H1 (cell line): ENCODE results near the gene PDE3A. TPM values are rescaled to one million over a fixed set of nuclear protein-coding genes. Genes with fewer than 3 reads are reported as not detected.

Experiments
- CTCF ChIA-PET: fragments of 300-600 bp; sonication (Branson Sonifier 250); formaldehyde crosslinking; loops from one replicate; lab custom pipeline; 2021; ENCODE audit not compliant: partially characterized antibody; lab: Charles Lee
- POLR2A ChIA-PET: fragments of 300-600 bp; sonication (Branson Sonifier 250); formaldehyde crosslinking; loops from one replicate; lab custom pipeline; 2021; ENCODE audit warnings: inconsistent platforms; ENCODE audit not compliant: partially characterized antibody; lab: Charles Lee
- DNase-seq, 2 experiments: peaks; one replicate each; pipeline versions ENCODE4 v3.0.0 to v3.0.0-alpha.2; 2010 to 2022; ENCODE audit warnings: low spot score in 2 of 2, low read depth in 1 of 2, mixed read lengths in 1 of 2
- FAIRE-seq: peaks from 2 replicates; lab custom pipeline; 2011; peaks lifted over from hg19 to GRCh38; lab: Jason Lieb, UNC
- H2AFZ ChIP-seq: 2 replicates; pipeline ENCODE4 v1.8.1; 2012; ENCODE audit warnings: low read length, inconsistent platforms
- H2AK5ac ChIP-seq: 2 replicates; pipeline ENCODE4 v1.6.1; 2013; ENCODE audit warnings: low read depth, low read length
- H2BK120ac ChIP-seq: replicated peaks from 2 replicates; pipeline ENCODE3; 2013; ENCODE audit warnings: low read depth, low read length, inconsistent platforms
- H2BK12ac ChIP-seq: 2 replicates; pipeline ENCODE4 v1.6.1; 2013; ENCODE audit warnings: low read depth, low read length
- H2BK15ac ChIP-seq: 2 replicates; pipeline ENCODE4 v1.6.1; 2013; ENCODE audit warnings: low read length
- H2BK20ac ChIP-seq: 2 replicates; pipeline ENCODE4 v1.6.1; 2013; ENCODE audit warnings: low read length
- H2BK5ac ChIP-seq: 2 replicates; pipeline ENCODE4 v1.6.1; 2013; ENCODE audit warnings: low read depth, low read length
- H3K14ac ChIP-seq: 2 replicates; pipeline ENCODE4 v1.6.1; 2013; ENCODE audit warnings: inconsistent platforms; ENCODE audit not compliant: insufficient read length
- H3K18ac ChIP-seq: 2 replicates; pipeline ENCODE4 v1.6.1; 2013; ENCODE audit warnings: low read length; ENCODE audit errors: extremely low read depth
- H3K23ac ChIP-seq: 2 replicates; pipeline ENCODE4 v1.6.1; 2013; ENCODE audit warnings: inconsistent platforms; ENCODE audit not compliant: insufficient read length
- H3K23me2 ChIP-seq: 2 replicates; pipeline ENCODE4 v1.6.1; 2013; ENCODE audit warnings: low read depth, low read length
- H3K27ac ChIP-seq: 2 replicates; pipeline ENCODE4 v1.6.1; 2011; ENCODE audit warnings: low read depth, low read length, inconsistent platforms
- H3K27me3 ChIP-seq, 4 experiments: replicated peaks in 1 of 4; 1 replicate in 1 of 4; 2 replicates in 3 of 4; pipeline versions ENCODE4 v1.6.1 to v1.8.1; 2011 to 2013; ENCODE audit warnings: low read length in 3 of 4, mild to moderate bottlenecking in 3 of 4, inconsistent platforms in 2 of 4, mixed read lengths in 2 of 4, moderate library complexity in 1 of 4; ENCODE audit not compliant: control insufficient read depth in 3 of 4, insufficient read depth in 3 of 4; ENCODE audit errors: extremely low read depth in 1 of 4
- H3K36me3 ChIP-seq, 4 experiments: 2 replicates each; pipeline versions ENCODE4 v1.6.1 to v1.8.1; 2011 to 2013; ENCODE audit warnings: mild to moderate bottlenecking in 4 of 4, low read length in 3 of 4, moderate library complexity in 2 of 4, control low read depth in 1 of 4, inconsistent platforms in 1 of 4; ENCODE audit not compliant: insufficient read depth in 4 of 4, control insufficient read depth in 2 of 4
- H3K4ac ChIP-seq: replicated peaks from 2 replicates; pipeline ENCODE3; 2013; ENCODE audit warnings: low read length, low read depth, mixed read lengths, inconsistent platforms; ENCODE audit not compliant: insufficient read length
- H3K4me1 ChIP-seq, 4 experiments: replicated peaks in 1 of 4; 1 replicate in 1 of 4; 2 replicates in 3 of 4; pipeline versions ENCODE4 v1.6.1 to v1.8.1; 2011 to 2013; ENCODE audit warnings: low read length in 3 of 4, inconsistent platforms in 2 of 4, mixed read lengths in 1 of 4; ENCODE audit not compliant: insufficient read depth in 4 of 4, control insufficient read depth in 3 of 4
- H3K4me2 ChIP-seq, 2 experiments: 2 replicates each; pipeline versions ENCODE4 v1.6.1 to v1.8.1; 2011 to 2013; ENCODE audit warnings: low read depth in 2 of 2, low read length in 2 of 2, control low read depth in 1 of 2, inconsistent platforms in 1 of 2, mild to moderate bottlenecking in 1 of 2; ENCODE audit not compliant: insufficient read depth in 1 of 2
- H3K4me3 ChIP-seq, 4 experiments: fragments of 200-600, 300-600 bp in 1 of 4; sonication (generic), shearing (Covaris generic), sonication (Bioruptor Twin) in 1 of 4; 2 replicates each; pipeline versions ENCODE4 v1.5.1 to v1.8.1; 2011 to 2016; ENCODE audit warnings: low read length in 4 of 4, low read depth in 3 of 4, control low read depth in 2 of 4, inconsistent platforms in 2 of 4, mild to moderate bottlenecking in 2 of 4, mixed read lengths in 1 of 4, moderate library complexity in 1 of 4; ENCODE audit not compliant: insufficient read depth in 2 of 4; ENCODE audit errors: extremely low read depth in 1 of 4
- H3K56ac ChIP-seq: replicated peaks from 2 replicates; pipeline ENCODE3; 2013; ENCODE audit warnings: low read depth, mild to moderate bottlenecking, mixed read lengths, low read length, inconsistent platforms; ENCODE audit not compliant: insufficient read length
- H3K79me1 ChIP-seq: 2 replicates; pipeline ENCODE4 v1.6.1; 2013; ENCODE audit warnings: low read depth, low read length, control low read depth
- H3K79me2 ChIP-seq, 2 experiments: 2 replicates each; pipeline versions ENCODE4 v1.6.1 to v1.8.1; 2012 to 2013; ENCODE audit warnings: low read length in 2 of 2, mild to moderate bottlenecking in 2 of 2, inconsistent platforms in 1 of 2; ENCODE audit not compliant: insufficient read depth in 2 of 2, control insufficient read depth in 1 of 2
- H3K9ac ChIP-seq, 4 experiments: replicated peaks in 1 of 4; 1 replicate in 1 of 4; 2 replicates in 3 of 4; pipeline versions ENCODE4 v1.6.1 to v1.8.1; 2011 to 2013; ENCODE audit warnings: low read depth in 3 of 4, low read length in 3 of 4, control low read depth in 2 of 4, mild to moderate bottlenecking in 2 of 4, moderate library complexity in 2 of 4, inconsistent platforms in 1 of 4; ENCODE audit errors: extremely low read depth in 1 of 4
- H3K9me3 ChIP-seq, 2 experiments: 2 replicates each; pipeline versions ENCODE4 v1.6.1 to v1.8.1; 2012 to 2013; ENCODE audit warnings: mild to moderate bottlenecking in 2 of 2, moderate library complexity in 2 of 2, control low read depth in 1 of 2, inconsistent platforms in 1 of 2, low read depth in 1 of 2, low read length in 1 of 2, mixed read lengths in 1 of 2; ENCODE audit not compliant: insufficient read depth in 2 of 2
- H4K20me1 ChIP-seq, 2 experiments: replicated peaks in 1 of 2; 2 replicates each; pipeline versions ENCODE3 to v1.8.1; 2011 to 2013; ENCODE audit warnings: inconsistent platforms in 2 of 2, low read length in 2 of 2, mild to moderate bottlenecking in 1 of 2; ENCODE audit not compliant: insufficient read depth in 2 of 2, control insufficient read depth in 1 of 2
- H4K5ac ChIP-seq: 2 replicates; pipeline ENCODE4 v1.6.1; 2013; ENCODE audit warnings: low read length, low read depth, mixed read lengths, inconsistent platforms; ENCODE audit not compliant: insufficient read length
- H4K8ac ChIP-seq: 2 replicates; pipeline ENCODE4 v1.8.0; 2013; ENCODE audit warnings: mild to moderate bottlenecking, moderate library complexity, low read length, inconsistent platforms; ENCODE audit not compliant: insufficient read depth; ENCODE audit errors: extremely low read depth
- H4K91ac ChIP-seq: replicated peaks from 2 replicates; pipeline ENCODE3; 2013; ENCODE audit warnings: low read length, mixed read lengths, inconsistent platforms; ENCODE audit not compliant: insufficient read length
- TAF7 ChIP-seq: optimal IDR thresholded peaks from 2 replicates; pipeline ENCODE3; 2011; ENCODE audit warnings: low read depth, mild to moderate bottlenecking, inconsistent platforms, low read length, moderate library complexity, borderline replicate concordance
- WGBS, 2 experiments: shearing (Covaris generic) in 1 of 2; methylation state at CpG; one replicate each; pipeline versions ENCODE4 v1.1.6 to v1.1.7; 2013 to 2015; ENCODE audit warnings: low lambda C conversion rate in 2 of 2, mixed read lengths in 2 of 2, inconsistent platforms in 1 of 2, low coverage in 1 of 2, missing lambda C conversion rate in 1 of 2; ENCODE audit not compliant: insufficient replicate concordance in 2 of 2, insufficient coverage in 1 of 2, insufficient read length in 1 of 2; ENCODE audit errors: extremely low coverage in 1 of 2, missing lambda C conversion rate in 1 of 2; 5-methylcytosine and 5-hydroxymethylcytosine counted together
- polyA plus RNA-seq, 7 experiments: library from polyadenylated mRNA; depleted of rRNA in 3 of 7; stranded (reverse) in 5 of 7; unstranded in 2 of 7; fragments of >200 nt in 5 of 7; fragments of 200-250 nt in 2 of 7; gene quantifications; 1 replicate in 5 of 7; 2 replicates in 1 of 7; 4 replicates in 1 of 7; pipeline versions ENCODE4 v1.2.1 to v1.2.3, GENCODE V29; 2011 to 2013; ENCODE audit warnings: missing spikeins in 2 of 7, mixed read lengths in 2 of 7
- total RNA-seq: library from RNA; stranded (reverse); fragmentation: NEBNext Ultra II Directional; extraction: Animal tissue kit (Norgen Biotek cat#: 25700); gene quantifications from 2 replicates; pipeline ENCODE4 v1.2.1, GENCODE V29; 2021

The PDE3A gene
- total and polyA plus RNA-seq, 2 of the 8 experiments (the other 6 are each of a cell fraction or from before 2014, with no cell fraction given) = 1.4 to 3.4 TPM

GRCh38 chr12:20320552-20320951 lies 47.8 kb upstream of the PDE3A start:
- H3K36me3 ChIP-seq = no peaks in the 10 kb centered on the region
- no peak overlapping the region for H2BK20ac ChIP-seq
- no peaks in the 10 kb centered on the region for H4K20me1 ChIP-seq
- no peaks in the 10 kb centered on the region for H3K23me2 ChIP-seq
- H2AK5ac ChIP-seq = no peak overlapping the region
- ChIA-PET POLR2A (interaction anchor here (0.6 kb wide), 1 partner anchor 99 kb away, joined by 3 read pairs; no protein-coding TSS in a partner anchor), CTCF (interaction anchor here (0.6 kb wide), 1 partner anchor 210 kb away, joined by 3 read pairs; no protein-coding TSS in a partner anchor)
- no peak overlapping the region for H3K4me3 ChIP-seq
- no peaks in the 10 kb centered on the region for H3K79me1 ChIP-seq
- no peak overlapping the region for H4K5ac ChIP-seq
- no peak overlapping the region for H3K23ac ChIP-seq
- DNase-seq = no peak
- no peaks in the 10 kb centered on the region for H3K4me1 ChIP-seq
- no peak overlapping the region for H3K27ac ChIP-seq
- H3K79me2 ChIP-seq = no peaks in the 10 kb centered on the region
- no peak overlapping the region for H2BK120ac ChIP-seq
- FAIRE-seq = no peak
- no peak for TF ChIP-seq TAF7
- no peak overlapping the region for H2BK12ac ChIP-seq
- H3K9ac ChIP-seq = no peak overlapping the region
- H3K18ac ChIP-seq = no peak overlapping the region
- no peak overlapping the region for H4K91ac ChIP-seq
- H3K14ac ChIP-seq = no peak overlapping the region
- H4K8ac ChIP-seq = no peak overlapping the region
- WGBS, 2 experiments = 70% methylated on average over 4 of the region's 4 CpGs; no CpG with 5 or more reads in 1 of the 2 experiments
- H3K4me2 ChIP-seq = no peak overlapping the region; a peak in 1 of 4 replicates
- H2BK5ac ChIP-seq = no peak overlapping the region
- H3K4ac ChIP-seq = no peak overlapping the region
- H2BK15ac ChIP-seq = no peak overlapping the region
- H3K9me3 ChIP-seq = no peaks in the 10 kb centered on the region; a peak in 1 of 4 replicates
- no peak overlapping the region for H3K56ac ChIP-seq
- no peaks in the 10 kb centered on the region for H3K27me3 ChIP-seq
- 0 out of 2 replicates have a peak overlapping the region, but pooled peaks have one; percentile 6 for H2AFZ ChIP-seq
